ENCODE results near the gene EDAR. TPM values are rescaled to one million over a fixed set of nuclear protein-coding genes. Genes with fewer than 3 reads are reported as not detected.

EDAR gene
- total RNA-seq, 1 donor from 2014 or later, result not detected

DNA sequence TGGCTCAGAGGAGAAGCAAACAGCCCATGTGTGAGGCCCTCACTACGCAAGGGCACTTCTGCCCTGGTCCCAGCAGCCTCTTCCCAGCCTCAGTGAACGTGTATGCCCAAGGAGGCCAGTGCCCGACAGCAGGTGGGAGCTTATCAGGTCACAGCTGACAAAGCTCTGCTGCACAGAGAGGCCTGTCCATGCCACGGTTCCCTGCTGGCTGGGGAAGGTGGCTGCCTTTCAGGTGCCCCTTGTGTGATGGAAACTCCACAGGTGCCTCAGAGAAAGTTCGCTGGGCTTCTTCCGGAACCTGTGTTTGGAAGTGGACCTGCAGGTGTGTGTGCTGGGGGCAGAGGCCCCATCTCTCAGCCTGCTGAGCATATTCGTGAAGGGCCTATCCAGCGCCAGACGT lies 47.3 kb downstream of the EDAR start:
- Mint-ChIP-seq H3K4me1 (ENCODE audit: low read depth) (peaks cover 21% of the 10 kb centered on the region), H3K36me3 (ENCODE audit: low read depth) (peaks cover 1% of the 10 kb centered on the region), H3K27me3 (ENCODE audit: low read depth) (peaks cover 23% of the 10 kb centered on the region), H3K9me3 (ENCODE audit: low read depth) (peaks cover 3% of the 10 kb centered on the region), H3K27ac (ENCODE audit: unreplicated experiment) (no peak overlapping the region), H3K4me3 (ENCODE audit: unreplicated experiment) (no peak overlapping the region)
- TF ChIP-seq, protein P1, sequence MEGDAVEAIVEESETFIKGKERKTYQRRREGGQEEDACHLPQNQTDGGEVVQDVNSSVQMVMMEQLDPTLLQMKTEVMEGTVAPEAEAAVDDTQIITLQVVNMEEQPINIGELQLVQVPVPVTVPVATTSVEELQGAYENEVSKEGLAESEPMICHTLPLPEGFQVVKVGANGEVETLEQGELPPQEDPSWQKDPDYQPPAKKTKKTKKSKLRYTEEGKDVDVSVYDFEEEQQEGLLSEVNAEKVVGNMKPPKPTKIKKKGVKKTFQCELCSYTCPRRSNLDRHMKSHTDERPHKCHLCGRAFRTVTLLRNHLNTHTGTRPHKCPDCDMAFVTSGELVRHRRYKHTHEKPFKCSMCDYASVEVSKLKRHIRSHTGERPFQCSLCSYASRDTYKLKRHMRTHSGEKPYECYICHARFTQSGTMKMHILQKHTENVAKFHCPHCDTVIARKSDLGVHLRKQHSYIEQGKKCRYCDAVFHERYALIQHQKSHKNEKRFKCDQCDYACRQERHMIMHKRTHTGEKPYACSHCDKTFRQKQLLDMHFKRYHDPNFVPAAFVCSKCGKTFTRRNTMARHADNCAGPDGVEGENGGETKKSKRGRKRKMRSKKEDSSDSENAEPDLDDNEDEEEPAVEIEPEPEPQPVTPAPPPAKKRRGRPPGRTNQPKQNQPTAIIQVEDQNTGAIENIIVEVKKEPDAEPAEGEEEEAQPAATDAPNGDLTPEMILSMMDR (IDR thresholded peaks at IDR 0.05), result no peak
- DNase-seq (ENCODE audit: low spot score), result no peak

DNA sequence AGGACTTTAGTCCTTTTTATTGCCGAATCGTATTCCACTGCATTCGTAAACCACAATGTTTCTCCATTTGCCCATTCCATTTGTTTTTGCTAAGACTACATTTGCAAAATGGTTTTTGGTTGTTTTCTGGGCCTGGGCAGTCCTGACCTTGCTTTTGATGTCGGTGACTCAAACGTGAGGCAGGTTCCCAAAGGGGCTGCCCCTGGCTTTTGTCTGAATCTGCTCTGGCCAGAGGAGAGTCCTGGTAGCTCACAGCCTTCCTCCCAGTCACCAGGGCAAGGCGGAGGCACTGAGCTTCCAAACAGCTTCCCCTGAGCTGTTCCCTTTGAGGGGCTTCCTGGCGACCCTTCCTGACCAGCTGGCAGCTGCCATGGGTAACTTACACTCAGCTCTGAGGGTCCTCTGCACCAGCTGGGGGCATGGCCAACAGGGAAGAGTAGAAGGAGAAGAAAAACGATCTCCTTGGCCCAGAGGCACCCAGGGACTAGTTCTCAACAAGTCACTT lies 47.8 kb downstream of the EDAR start:
- H3K9me3 Mint-ChIP-seq (ENCODE audit: low read depth), result no peaks in the 10 kb centered on the region
- DNase-seq (ENCODE audit: low spot score), result no peak
- peaks cover 17% of the 10 kb centered on the region for H3K4me1 Mint-ChIP-seq (ENCODE audit: low read depth)
- H3K36me3 Mint-ChIP-seq (ENCODE audit: low read depth), result no peaks in the 10 kb centered on the region
- H3K27me3 Mint-ChIP-seq (ENCODE audit: low read depth), result peaks cover 23% of the 10 kb centered on the region
- TF ChIP-seq, protein P1 (IDR thresholded peaks at IDR 0.05), result no peak
- H3K27ac Mint-ChIP-seq (ENCODE audit: unreplicated experiment), result no peak overlapping the region
- H3K4me3 Mint-ChIP-seq (ENCODE audit: unreplicated experiment), result no peak overlapping the region

DNA sequence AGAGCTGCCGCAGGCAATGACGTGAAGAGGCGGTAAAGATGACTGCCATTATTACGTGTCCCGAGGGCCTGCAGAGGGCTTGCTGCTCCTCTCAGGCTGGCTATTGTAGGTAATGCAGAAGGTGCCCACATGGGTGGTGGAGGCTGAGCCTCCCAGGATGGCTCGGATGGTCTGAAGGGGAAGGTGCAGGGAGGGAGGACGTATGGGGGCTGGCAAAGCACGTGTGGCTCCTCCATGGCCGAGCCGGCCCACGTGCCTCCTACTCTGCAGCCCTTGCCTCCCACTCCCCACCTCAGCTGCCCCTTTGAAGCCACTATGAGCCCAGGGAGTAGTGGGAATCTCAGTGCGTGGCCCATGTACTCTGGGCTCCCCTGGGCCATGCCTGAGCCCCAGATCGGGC lies 48.9 kb downstream of the EDAR start:
- TF ChIP-seq, protein P1 (IDR thresholded peaks at IDR 0.05), result no peak
- DNase-seq (ENCODE audit: low spot score), result no peak
- Mint-ChIP-seq H3K4me3 (ENCODE audit: unreplicated experiment) (no peak overlapping the region), H3K27ac (ENCODE audit: unreplicated experiment) (no peak overlapping the region), H3K36me3 (ENCODE audit: low read depth) (no peaks in the 10 kb centered on the region), H3K4me1 (ENCODE audit: low read depth) (peaks cover 8% of the 10 kb centered on the region), H3K9me3 (ENCODE audit: low read depth) (no peaks in the 10 kb centered on the region), H3K27me3 (ENCODE audit: low read depth) (peaks cover 23% of the 10 kb centered on the region)

DNA sequence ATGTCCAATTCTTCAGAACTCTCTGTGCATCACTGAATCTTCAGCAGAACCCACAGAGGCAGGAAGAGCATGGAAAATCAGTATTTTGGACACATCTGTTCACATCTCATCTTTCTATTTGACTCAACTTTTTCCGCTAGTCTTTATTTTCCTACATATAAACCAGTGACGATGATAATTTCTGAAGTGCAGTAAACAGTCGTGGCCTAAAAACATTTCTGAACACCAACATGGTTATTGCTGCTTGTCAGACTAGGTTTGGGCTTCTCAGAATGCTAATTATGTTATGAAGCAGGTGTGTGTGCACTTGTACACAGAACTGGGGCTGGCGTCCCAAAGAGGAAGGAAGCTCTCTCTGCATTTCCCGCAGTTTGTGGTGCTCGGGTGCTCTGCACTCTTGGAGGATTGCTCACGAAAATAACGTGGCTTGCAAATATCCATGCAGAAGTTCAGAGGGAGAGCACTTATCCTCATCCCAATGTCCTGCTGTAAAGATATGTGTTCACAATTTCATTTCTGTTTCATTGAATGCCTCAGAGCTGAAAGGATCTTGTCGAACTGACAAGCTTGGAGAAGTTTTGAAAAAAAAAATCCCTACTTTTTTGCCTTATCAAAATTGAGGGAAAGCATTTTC lies 50.8 kb downstream of the EDAR start:
- no peak overlapping the region for H3K27ac Mint-ChIP-seq (ENCODE audit: unreplicated experiment)
- H3K4me1 Mint-ChIP-seq (ENCODE audit: low read depth), result no peaks in the 10 kb centered on the region
- H3K9me3 Mint-ChIP-seq (ENCODE audit: low read depth), result no peaks in the 10 kb centered on the region
- TF ChIP-seq, protein P1 (IDR thresholded peaks at IDR 0.05), result no peak
- DNase-seq (ENCODE audit: low spot score), result no peak
- H3K27me3 Mint-ChIP-seq (ENCODE audit: low read depth), result peaks cover 24% of the 10 kb centered on the region
- H3K4me3 Mint-ChIP-seq (ENCODE audit: unreplicated experiment), result no peak overlapping the region
- H3K36me3 Mint-ChIP-seq (ENCODE audit: low read depth), result no peaks in the 10 kb centered on the region

DNA sequence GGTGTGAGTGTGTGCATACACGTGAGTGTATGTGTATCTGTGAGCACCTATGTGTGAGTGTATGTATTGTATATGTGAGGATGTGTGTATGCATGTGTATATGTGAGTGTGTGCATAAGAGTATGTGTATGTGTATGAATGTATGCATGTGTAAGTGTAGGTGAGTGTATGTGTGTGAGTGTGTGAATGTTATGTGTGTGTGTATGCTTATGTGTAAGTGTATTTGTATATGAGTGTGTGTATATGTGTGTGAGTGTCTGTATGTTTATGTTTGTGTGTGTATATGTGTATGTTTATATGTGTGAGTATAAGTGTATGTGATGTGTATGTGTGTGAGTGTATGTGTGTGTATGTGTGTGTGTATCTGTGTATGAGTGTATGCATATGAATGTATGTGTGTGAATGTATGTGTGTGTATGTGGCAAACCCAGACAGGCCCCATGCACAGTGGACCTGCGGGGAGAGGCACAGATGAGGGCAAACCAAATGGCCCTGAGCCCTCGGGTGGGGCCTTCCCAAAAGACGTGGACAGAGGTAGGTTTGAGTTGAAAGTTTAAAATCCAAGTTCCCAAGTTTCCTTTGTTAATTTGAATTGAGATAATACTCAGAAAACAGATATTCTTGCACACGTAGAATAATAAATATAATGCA lies 51.5 kb downstream of the EDAR start:
- H3K4me1 Mint-ChIP-seq (ENCODE audit: low read depth), result no peaks in the 10 kb centered on the region
- no peaks in the 10 kb centered on the region for H3K36me3 Mint-ChIP-seq (ENCODE audit: low read depth)
- peaks cover 30% of the 10 kb centered on the region for H3K27me3 Mint-ChIP-seq (ENCODE audit: low read depth)
- DNase-seq (ENCODE audit: low spot score), result no peak
- no peaks in the 10 kb centered on the region for H3K9me3 Mint-ChIP-seq (ENCODE audit: low read depth)
- TF ChIP-seq, protein P1 (IDR thresholded peaks at IDR 0.05), result no peak
- H3K27ac Mint-ChIP-seq (ENCODE audit: unreplicated experiment), result no peak overlapping the region
- no peak overlapping the region for H3K4me3 Mint-ChIP-seq (ENCODE audit: unreplicated experiment)

All from chondrocyte (in vitro differentiated cells).